Measurements from ENCODE around the gene NEMP2.

DNA sequence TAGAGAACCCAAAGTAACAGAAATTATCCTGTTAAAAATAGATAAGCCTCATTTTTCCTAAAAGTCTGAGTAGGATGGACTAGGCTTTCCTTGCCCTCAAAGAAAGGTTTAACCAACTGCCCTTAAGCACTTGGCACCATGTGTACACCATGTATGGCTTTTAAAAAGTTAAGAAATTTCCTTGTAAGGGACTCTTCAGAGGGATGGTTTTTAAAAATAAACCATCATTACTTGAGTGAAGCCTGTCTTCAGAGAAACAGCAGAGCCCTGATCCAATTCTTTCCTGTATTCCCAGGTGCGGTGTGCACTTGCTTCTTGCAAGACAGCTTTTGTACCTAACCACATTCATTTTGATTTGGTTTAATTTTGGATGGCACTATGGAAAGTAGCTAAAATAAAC is 1.1 kb upstream of the NEMP2 start:
- TF ChIP-seq, protein P1, sequence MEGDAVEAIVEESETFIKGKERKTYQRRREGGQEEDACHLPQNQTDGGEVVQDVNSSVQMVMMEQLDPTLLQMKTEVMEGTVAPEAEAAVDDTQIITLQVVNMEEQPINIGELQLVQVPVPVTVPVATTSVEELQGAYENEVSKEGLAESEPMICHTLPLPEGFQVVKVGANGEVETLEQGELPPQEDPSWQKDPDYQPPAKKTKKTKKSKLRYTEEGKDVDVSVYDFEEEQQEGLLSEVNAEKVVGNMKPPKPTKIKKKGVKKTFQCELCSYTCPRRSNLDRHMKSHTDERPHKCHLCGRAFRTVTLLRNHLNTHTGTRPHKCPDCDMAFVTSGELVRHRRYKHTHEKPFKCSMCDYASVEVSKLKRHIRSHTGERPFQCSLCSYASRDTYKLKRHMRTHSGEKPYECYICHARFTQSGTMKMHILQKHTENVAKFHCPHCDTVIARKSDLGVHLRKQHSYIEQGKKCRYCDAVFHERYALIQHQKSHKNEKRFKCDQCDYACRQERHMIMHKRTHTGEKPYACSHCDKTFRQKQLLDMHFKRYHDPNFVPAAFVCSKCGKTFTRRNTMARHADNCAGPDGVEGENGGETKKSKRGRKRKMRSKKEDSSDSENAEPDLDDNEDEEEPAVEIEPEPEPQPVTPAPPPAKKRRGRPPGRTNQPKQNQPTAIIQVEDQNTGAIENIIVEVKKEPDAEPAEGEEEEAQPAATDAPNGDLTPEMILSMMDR (IDR thresholded peaks at IDR 0.05): no peak
- TF ChIP-seq NR3C1 (IDR thresholded peaks at IDR 0.05) (no peak), EP300 (IDR thresholded peaks at IDR 0.05) (no peak), KDM5A (IDR thresholded peaks at IDR 0.05) (no peak), NPAS2 (CRISPR knock-in tag; IDR thresholded peaks at IDR 0.05; ENCODE audit: borderline replicate concordance) (no peak), POLR2A (IDR thresholded peaks at IDR 0.05; ENCODE audit: low read length) (no peak)

All from A549 (cell line).